ENCODE results near the gene CTNNBL1. TPM values are rescaled to one million over a fixed set of nuclear protein-coding genes. Genes with fewer than 3 reads are reported as not detected.

The CTNNBL1 gene
- total RNA-seq, 1 donor from 2014 or later, result 30.4 TPM

DNA sequence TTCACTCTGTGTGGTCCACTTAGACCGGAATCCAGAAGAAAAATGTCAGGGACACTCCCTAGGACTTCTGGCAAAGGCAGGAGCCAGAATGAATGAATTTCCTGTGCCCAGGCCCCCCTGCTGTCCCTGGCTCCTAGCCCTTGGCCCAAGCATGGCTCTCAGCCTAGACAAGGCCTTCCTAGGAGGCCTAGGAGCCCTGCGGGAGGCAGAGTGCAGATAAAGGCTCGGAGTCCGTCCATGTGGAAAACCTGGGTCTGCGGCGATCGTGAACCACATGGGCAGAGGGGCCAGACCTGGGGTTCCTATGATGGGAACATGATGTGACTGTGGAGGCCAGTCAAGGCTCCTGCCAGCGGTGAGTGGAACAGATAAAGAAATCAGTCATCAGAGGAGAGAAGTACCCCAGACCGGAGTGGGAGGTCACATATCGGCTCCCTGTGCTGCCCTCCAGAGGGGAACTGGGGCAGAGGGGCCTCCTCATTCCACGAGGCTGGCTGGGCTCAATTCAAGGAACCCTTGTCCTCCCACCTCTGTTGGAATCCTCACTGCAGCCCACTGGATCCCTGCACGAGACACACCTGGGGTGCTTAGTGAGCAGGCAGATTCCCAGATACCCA is 203.2 kb downstream of the CTNNBL1 start:
- no peak for DNase-seq (ENCODE audit: low read depth)

DNA sequence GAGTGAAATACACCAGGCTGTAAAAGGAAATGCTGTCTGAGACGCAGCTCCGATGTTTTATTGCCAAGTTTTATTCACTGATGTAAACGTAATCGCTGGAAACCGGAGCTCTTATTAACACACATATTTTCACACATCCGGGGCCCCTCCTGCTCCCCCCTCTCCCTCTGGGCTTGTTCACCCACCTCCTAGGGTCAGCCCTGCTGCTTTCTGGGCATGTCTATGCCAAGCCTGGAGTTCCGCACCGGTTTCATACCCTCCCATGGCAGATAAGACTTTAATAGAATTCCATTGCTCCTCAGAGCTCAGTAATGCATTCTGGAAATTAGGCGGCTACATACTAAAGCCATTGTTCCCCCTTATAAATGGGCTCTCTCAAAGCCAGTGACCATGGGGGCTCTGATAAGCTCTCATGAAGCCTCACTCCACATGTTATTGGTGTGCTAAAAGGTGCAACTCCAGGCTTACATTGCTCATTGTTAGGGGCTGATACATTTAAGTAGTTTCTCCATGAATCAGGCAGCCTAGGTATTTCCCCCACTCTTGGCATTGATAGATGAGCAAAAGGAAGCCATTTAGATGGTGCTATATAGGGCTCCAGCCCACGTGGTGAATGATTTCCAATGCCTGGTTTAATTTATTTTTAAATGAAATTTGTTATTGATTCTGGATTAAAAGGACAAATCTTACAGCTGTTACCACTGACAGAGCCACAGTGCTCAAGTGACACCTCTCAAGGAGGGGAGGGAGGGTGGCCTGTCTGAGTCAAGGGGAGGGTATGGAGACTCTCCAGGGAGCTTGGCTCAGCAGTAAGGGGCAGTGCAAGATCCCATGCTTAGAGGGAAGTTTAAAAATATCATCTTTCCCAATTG is 204.6 kb downstream of the CTNNBL1 start:
- DNase-seq (ENCODE audit: low read depth), result no peak

DNA sequence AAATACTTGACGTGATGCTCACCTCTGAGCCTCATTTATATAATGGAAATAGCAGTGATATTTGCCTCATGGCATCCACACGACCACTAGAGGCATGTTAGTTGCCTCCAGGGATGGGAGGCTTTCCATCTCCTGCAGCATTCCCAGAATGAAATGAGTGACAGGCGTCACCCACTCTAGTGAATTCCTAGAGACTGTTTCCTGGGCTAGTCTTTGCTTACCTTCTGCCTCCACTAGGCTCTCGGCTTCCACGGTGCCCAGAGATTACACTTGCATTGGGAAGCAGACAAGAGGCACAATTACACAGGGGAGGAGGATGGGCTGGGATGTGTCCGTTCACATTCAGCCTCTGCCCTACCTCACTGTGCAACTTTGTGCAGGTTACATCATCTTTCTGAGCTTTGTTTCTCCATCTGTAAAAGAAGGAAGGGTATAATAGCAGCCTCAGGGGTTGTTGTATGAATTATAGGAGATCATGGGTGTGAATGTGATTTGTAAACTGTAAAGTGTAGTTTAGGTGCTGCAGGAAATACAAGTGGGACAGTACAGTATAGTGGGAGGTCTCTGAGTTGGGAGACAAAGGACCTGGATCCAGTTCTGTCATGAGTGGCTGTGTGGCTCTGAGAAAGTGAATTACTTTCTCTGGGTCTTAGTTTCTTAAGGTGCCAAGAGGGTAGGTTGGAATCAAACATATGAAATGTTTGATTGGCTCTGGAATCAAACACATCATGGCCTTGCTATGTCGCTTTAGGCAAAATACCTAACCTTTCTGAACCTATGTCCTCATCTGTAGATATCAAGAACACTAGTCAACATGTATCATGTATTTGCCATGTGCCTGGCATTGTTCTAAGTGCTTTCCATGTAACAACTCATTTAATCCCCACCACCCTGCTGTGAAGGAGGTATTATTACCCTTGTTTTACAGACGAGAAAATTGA is 205.5 kb downstream of the CTNNBL1 start:
- peak; percentile 85 for DNase-seq (ENCODE audit: low read depth)

DNA sequence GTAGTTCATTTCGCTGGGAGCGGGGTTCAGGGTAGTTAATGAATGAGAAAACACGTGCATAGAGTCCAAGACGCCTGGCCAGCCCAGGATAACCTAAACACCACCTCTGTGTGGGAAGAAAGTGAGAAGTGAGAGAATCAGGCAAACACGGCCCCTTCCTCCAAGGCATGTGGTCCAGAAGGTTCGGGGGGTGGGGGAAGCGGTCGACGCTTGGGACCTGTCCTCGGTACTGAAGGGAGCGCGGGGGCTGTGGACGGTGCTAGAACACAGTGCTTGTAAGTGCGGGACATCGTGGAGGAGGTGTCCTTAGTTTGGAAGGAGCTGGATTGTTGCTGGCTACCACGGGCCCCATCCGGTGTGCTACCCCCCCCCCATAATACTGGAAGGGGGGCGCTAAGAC is 207.4 kb downstream of the CTNNBL1 start:
- no peak for DNase-seq (ENCODE audit: low read depth)

DNA sequence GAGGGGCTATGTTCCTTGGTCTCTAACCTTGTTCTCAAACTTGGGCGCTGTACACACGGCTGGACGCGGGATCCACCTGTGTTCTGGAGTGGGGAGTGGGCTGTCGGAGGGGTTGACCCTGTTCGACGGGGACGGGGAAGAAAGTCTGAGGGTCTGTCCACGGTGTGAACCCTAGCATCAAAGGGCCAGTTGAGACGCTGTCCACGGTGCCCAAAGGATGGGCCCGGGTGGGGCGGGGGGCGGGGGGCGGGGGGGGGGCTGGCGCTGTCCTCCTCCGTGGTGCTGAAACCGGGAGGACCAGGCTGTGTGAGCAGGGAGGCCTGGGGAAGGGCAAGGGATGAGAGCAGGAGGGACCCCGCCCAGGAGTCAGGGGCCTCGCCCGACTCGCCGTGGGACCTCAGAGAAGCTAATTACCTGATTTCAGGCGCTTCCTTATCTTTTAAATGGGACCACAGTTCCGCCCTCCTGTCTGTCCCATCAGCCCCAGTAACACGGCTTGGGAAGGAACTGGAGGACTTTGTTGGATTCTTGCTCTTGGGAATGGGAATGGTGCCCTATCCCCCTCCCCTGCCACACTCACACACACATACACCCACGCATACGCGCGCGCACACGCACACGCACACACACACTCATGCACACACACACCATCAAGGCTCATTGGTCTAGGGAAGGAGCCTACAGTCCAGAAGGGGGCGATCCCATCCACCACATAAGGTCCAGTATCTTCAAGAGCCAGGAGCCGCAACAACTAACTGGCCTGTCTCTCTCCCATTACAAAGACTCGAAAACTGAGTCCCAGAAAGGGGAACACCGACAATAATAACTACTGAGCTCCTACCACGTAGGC is 208.0 kb downstream of the CTNNBL1 start:
- peak; percentile 86 for DNase-seq (ENCODE audit: low read depth)

DNA sequence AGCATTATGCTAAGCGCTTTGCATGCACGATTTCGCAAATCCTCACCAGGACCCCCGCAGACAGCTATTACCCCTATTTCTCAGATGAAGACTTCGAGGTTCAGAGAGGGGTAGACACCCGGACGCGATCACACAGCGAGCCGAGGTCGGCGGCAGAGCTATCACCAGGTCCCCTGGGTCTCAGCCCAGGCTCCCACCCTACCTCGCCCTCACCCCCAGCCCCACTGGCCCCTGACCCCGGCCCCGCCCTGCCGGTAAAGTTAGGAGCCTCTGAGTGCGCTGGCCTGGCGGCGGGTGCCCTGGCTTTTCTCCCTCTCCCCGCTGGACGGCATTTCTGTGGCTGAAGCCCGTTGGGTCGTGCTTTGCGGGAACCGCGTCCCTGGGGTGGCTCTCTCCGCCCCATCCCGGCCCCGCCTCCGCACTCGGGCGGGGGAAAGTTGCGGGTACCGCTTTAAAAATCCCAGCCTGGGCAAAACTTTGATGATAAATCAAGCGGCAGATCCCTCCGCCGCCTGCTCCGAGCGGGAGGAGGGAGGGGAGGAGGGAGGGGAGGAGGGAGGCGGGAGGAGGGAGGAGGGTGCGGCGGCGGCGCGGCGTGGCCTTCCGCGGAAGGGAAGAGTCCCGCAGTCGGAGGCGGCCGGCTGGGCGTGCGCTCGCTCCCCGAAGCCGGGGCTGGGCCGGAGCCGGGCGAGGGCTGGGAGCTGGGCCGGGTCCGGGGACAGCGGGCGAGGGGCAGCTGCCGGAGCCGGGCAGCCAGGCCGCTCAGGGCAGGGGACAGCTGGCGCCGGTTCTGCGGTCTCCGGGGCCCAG is 208.9 kb downstream of the CTNNBL1 start, which contains the start of gene VSTM2L:
VSTM2L (plus strand) TSS at position 624 of the 810 bp plus-strand sequence. CDS start 224 bp downstream, outside the sequence.
- DNase-seq (ENCODE audit: low read depth), result peak; percentile 81

DNA sequence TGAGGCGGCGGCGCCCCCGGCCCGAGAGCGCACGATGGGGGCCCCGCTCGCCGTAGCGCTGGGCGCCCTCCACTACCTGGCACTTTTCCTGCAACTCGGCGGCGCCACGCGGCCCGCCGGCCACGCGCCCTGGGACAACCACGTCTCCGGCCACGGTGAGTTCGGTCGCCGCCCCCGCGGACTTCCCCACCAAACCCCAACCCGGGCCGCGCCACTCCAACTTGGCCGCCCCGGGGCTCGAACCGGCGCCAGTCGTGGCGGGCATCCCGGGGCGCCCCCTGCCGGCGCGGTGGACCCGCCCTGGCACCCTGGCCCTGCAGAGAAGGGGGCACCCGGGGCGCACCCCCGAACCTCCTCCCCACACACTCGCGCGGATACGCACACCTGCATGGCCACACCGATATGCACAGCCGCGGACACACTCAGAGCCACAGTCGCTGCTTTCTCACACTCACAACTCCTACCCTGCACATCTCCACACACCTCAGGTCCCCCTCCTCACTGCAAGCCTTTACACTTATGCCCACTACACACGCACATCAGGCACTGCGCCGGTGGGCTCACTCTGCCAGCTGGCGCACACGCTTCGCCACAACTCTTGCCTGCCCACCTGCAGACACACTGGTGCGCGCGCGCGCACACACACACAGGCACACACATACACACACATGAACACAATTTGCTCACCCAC is 209.6 kb downstream of the CTNNBL1 start:
- DNase-seq (ENCODE audit: low read depth), result no peak

DNA sequence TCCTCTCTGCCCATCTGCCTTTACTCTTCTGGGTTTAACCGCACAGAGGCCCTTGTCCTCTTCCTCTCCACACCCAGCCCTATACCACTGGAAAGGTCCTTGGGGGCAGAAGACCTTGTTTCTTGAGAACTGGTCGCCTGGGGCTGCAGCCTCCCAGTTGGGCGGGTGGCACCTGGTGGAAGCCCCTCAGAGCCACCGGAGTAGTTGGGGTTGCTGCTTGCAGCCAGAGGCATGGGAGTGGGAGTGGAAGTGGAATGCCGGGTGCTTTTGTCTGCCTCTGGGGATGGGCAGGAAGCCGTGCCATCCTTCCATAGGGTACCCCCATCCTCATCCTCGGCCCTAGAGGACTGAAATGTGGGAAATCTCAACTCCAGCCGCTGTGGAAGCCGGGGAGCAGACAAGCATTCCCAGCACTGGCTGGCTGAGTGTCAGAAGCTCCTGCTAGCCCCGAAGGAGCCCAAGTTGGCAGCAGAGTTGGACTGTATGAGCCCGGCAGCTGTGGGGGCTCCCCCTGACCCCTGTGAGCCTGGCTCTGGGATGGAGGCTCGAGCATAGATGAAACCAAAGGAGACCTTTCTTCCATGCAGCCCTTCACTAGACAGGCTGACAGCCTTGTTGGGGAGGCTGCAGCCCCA is 210.3 kb downstream of the CTNNBL1 start:
- DNase-seq (ENCODE audit: low read depth), result no peak

DNA sequence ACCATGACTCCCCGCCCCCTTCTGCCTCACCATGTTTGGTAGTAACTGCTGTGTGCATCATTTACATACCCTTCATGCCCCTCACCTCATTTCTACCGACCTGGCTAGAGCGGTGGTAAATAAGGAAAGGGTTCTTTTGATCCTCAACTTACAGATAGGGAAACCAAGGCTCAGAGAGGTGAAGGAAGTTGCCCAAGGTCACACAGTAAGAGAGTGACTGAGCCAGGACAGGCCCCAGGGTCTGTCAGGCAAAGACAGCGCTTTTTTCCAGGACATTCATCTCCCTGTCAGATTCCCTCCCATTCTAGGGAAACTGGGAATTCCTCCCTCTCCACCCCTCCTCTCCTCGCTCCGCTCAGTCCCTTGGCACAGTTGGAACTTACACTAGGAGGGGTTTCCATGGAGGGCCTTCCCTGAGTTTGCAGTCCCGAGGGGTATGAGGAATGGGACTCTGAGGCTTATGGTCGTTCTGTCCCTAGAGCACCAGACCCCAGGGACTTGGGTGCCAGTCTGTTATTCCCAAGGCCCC is 211.1 kb downstream of the CTNNBL1 start:
- no peak for DNase-seq (ENCODE audit: low read depth)

DNA sequence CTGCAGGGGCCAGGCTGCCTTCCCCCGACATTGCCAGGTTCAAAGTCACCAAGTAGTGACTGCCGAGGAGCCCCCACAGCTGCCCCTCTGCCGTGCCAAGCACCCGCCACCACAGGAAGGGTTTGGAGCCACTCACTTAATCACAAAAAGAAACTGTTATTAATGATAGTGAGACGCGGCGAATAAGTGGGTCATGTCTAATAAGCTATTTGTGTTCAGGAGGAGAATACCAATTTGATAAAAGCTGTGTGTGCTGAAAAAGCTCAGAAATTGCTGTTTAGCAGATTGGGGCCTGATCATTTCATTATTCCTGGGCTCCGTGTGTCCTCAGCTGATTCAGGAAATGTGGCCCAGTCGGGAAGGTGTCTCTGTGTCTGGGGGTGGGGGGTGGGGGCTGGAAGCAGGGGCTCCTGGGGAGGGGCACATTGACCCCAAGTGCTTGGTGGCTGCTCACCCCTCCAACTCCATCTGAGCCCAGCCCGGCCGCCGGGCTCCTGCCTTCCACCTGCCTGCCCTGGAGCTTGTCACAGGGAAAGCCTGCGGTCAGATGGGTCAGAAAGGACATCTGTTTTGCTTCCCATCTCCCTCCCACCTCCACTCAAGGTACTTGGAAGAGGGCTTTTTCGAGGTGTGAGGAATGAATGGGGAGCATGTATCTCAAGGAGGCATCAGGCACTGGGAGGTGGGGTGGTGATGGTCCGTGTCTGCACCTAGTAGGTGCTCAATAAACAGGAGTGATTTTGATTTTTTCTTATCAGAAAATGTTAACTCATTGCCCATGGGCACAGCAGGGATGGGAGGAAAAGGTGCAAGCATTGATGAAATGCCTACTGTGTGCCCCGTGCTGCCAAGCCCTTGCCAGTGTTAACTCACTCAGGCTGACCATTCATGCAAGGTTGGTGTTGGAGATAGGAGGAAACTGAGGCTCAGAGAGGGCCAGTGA is 212.1 kb downstream of the CTNNBL1 start:
- DNase-seq (ENCODE audit: low read depth), result no peak

DNA sequence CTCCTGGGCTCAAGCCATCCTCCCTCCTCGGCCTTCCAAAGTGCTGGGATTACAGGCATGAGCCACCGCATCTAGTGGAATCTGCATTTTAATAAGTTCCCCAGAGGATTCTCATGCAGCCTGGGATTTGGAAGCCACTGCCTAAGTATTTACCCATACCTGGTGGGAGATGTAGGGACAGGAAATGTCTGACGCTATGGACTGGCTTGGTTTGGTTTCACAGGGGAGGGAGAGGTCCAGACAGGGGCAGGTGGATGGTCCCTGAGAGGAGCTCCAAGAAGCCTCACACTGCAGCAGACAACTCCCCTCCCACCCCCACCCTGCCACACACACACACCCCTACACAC is 213.5 kb downstream of the CTNNBL1 start:
- no peak for DNase-seq (ENCODE audit: low read depth)

DNA sequence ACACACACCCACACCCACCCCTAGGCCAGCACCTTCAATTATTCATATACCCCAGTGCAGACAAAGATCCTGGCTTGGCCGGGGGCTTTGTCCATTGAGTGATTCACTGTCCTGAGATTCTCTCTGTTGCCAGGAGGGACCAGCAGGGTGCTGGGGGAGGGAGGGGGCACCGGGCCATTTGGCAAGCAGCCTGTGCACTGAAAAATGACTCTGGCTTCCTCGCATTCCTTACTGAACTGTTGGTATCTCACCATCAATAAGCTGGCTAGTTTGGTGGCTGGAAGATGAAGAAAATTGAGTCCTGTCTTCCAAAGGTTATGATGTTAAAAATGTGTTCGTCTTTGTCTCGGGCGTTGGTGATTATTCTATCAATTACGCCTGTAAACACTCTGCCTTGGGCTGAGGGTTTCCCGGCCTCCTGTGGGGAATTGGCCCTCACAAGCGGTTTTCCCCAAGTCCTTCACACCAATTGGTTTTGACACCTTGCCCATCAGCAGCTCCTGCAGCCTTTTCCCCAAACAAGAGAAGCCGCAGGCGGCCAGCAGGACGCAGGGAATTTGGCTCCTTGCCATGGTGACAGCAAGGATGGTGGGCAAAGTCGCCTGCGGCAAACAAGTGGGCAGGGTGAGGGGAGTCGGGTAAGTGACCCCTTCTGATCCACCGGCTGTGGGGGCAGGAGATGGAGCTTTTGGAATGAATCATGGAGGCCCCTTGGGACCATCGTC is 214.0 kb downstream of the CTNNBL1 start:
- DNase-seq (ENCODE audit: low read depth), result peak; percentile 84

DNA sequence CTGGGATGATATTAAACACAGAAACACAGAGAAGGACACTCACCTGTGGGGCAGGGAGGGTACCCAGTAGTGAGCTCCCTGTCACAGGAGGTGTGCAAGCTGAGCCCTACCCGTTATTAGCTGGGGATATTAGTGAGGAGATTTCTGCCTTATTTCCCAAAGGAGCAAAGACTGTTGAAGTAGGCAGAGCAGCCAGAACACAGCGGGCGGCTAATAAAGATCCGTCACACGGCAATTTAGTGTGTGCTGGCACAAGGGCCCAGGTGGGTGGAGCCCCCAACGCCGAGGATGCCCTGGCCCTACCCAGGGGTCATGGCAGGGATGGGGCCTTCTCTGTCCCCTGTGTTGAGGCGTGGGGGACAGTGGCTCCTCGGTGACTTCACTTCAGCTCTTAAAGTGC is 217.4 kb downstream of the CTNNBL1 start:
- DNase-seq (ENCODE audit: low read depth), result no peak

DNA sequence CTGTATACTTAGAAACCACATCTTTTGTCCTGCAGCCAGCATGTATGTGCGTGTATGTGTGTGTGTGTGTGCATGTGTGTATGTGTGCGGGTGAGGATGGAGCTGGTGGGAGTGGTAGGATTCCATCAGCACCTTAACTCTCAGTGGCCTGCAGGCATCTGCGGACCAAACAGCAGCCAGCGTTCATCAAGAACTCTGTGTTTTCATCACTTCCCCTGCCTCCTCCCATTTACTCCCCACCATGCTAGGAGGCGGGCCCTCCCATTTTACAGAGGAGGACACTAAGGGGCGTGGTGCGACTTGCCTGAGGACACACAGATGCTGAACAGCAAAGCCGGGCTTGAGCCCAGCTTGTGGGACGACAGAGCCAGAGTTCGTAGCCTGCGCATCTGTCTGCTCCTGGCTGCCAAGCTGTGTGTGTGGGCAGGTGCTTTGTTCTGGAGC is 218.0 kb downstream of the CTNNBL1 start:
- no peak for DNase-seq (ENCODE audit: low read depth)

DNA sequence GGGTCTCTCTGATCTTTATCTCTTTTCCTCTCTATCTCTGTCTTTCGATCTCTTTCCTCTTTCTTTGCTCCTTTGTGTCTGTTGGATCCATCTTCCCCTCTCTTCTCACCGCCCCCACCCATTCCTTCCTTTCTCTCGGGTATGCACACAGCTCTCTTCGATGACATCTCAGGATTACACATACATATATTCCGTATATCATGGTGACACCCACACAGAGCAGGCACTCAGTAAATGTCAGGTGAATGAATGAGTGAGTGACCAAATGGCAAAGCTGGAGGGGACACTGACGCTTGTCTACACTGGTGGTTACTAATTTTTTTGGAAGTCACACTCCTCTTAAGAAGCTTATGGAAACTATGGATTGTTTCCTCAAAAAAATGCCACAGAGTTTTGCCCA is 219.0 kb downstream of the CTNNBL1 start:
- DNase-seq (ENCODE audit: low read depth), result no peak

DNA sequence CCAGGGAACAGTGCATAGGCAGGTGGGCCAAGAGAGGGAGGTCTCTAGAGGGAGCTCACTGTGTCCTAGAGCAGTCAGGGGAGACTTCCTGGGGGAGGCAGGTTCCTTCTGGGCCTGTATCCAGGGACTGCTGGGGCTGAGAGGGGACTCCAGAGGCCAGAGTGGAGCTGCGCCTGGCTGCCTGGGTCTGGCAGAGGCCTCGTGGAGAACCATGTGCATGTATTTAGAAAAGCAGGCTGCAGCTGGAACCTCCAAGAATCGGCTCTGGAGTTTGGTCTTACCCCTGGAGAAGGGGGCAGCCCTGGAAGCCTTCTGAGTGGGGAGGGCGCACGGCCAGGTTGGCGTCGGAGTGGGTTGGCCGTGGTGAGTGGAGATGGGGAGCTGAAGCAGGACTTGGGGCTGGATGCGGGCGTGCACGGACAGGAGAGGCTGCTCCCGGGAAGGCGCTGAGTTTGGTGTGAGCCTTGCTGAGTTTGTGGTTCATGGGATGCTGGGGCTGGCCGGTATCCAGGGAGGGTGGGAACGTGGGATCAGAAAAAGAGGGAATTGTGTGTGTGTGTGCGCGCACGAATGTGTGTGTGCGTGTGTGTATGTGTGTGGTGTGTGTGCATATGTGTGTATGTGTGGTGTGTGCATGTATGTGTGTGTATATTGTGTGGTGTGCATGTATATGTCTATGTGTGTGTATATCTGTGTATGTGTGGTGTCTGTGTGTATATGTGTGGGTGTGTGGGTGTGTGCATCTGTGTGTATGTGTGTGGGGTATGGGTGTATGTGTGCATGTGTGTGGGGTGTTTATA is 219.9 kb downstream of the CTNNBL1 start:
- DNase-seq (ENCODE audit: low read depth), result no peak
